Smooth muscle cell (in vitro differentiated cells): ENCODE data around the gene CYP3A5. TPM values are rescaled to one million over a fixed set of nuclear protein-coding genes. Genes with fewer than 3 reads are reported as not detected.
"Not testable (repeated sequence)": the region's sequence is repeated elsewhere in the genome, so short reads cannot be mapped to it uniquely, and the experiment has no call there.

ENCODE experiments used
- DNase-seq: peaks from one replicate; lab custom pipeline; 2025; ENCODE audit not compliant: unreplicated experiment; lab: John Stamatoyannopoulos, UW
- H2AFZ ChIP-seq: fragments of 200-600 bp; sonication (generic); 2 replicates; pipeline ENCODE4 v1.6.0; 2016; ENCODE audit warnings: antibody characterized with exemption, low read depth, mild to moderate bottlenecking
- H3F3A ChIP-seq: fragments of 200-600 bp; sonication (generic); 2 replicates; pipeline ENCODE4 v1.6.0; 2017; ENCODE audit warnings: antibody characterized with exemption, low read depth
- H3K27ac ChIP-seq: fragments of 200-600 bp; sonication (generic); 2 replicates; pipeline ENCODE4 v1.5.1; 2016; ENCODE audit warnings: low read depth, mild to moderate bottlenecking
- H3K27me3 ChIP-seq: fragments of 200-600 bp; sonication (generic); 2 replicates; pipeline ENCODE4 v1.6.1; 2016; ENCODE audit warnings: low read depth, mild to moderate bottlenecking
- H3K36me3 ChIP-seq: fragments of 200-600 bp; sonication (generic); 2 replicates; pipeline ENCODE4 v1.5.1; 2016; ENCODE audit warnings: low read depth
- H3K4me1 ChIP-seq: fragments of 200-600 bp; sonication (generic); 2 replicates; pipeline ENCODE4 v1.5.1; 2016; ENCODE audit warnings: low read depth
- H3K4me2 ChIP-seq: fragments of 200-600 bp; sonication (generic); 2 replicates; pipeline ENCODE4 v1.6.0; 2016; ENCODE audit warnings: mild to moderate bottlenecking
- H3K4me3 ChIP-seq: fragments of 200-600 bp; sonication (generic); 2 replicates; pipeline ENCODE4 v1.5.1; 2016; ENCODE audit warnings: mild to moderate bottlenecking
- H3K79me2 ChIP-seq: fragments of 200-600 bp; sonication (generic); 2 replicates; pipeline ENCODE4 v1.6.0; 2016; ENCODE audit warnings: low read depth, mild to moderate bottlenecking
- H3K9ac ChIP-seq: fragments of 200-600 bp; sonication (generic); 2 replicates; pipeline ENCODE4 v1.6.0; 2016; ENCODE audit warnings: low read depth
- H3K9me3 ChIP-seq: fragments of 200-600 bp; sonication (generic); replicated peaks from 2 replicates; pipeline ENCODE4 v1.5.1; 2016; ENCODE audit warnings: low read depth
- H4K20me1 ChIP-seq: fragments of 200-600 bp; sonication (generic); 2 replicates; pipeline ENCODE4 v1.6.0; 2016; ENCODE audit warnings: low read depth
- CTCF ChIP-seq: fragments of 200-600 bp; sonication (generic); IDR thresholded peaks from 2 replicates; pipeline ENCODE4 v1.5.1; 2017; ENCODE audit warnings: borderline replicate concordance, mild to moderate bottlenecking, antibody characterized with exemption; ENCODE audit not compliant: insufficient read depth, poor library complexity, severe bottlenecking
- WGBS: methylation state at CpG from one replicate; pipeline ENCODE4 v1.1.7; 2016; ENCODE audit warnings: low lambda C conversion rate; 5-methylcytosine and 5-hydroxymethylcytosine counted together
- polyA plus RNA-seq: library from polyadenylated mRNA; unstranded; fragments of >200 nt; fragmentation: Nextera tagmentation; extraction: Ambion mirVana; gene quantifications from 2 replicates; pipeline ENCODE4 v1.2.1, GENCODE V29; 2016
- total RNA-seq: library from RNA; depleted of rRNA; stranded (reverse); fragments of >200 nt; gene quantifications from 2 replicates; pipeline ENCODE4 v1.2.3, GENCODE V29; 2014

CYP3A5 gene
- total and polyA plus RNA-seq, 2 experiments from 2014 or later = 0.19 TPM; not detected in 1

- H2AFZ ChIP-seq = no peak overlapping the region
- no peak overlapping the region for H3K9ac ChIP-seq
- no peaks in the 10 kb centered on the region for H3K36me3 ChIP-seq
- no peak overlapping the region for H3K4me3 ChIP-seq
- 85% methylated on average over 1 of the region's 1 CpG for WGBS
- no peak for TF ChIP-seq CTCF
- no peak overlapping the region for H3K27ac ChIP-seq
- H3K27me3 ChIP-seq = no peaks in the 10 kb centered on the region
- H3K79me2 ChIP-seq = no peaks in the 10 kb centered on the region
- no peaks in the 10 kb centered on the region for H3F3A ChIP-seq
- DNase-seq = no peak
- H3K9me3 ChIP-seq = no peaks in the 10 kb centered on the region
- no peaks in the 10 kb centered on the region for H4K20me1 ChIP-seq
- H3K4me1 ChIP-seq = peaks cover 8% of the 10 kb centered on the region
- no peak overlapping the region for H3K4me2 ChIP-seq
Observed at GRCh38 chr7:99694912-99695304, 15.1 kb upstream of the CYP3A5 start.

DNA sequence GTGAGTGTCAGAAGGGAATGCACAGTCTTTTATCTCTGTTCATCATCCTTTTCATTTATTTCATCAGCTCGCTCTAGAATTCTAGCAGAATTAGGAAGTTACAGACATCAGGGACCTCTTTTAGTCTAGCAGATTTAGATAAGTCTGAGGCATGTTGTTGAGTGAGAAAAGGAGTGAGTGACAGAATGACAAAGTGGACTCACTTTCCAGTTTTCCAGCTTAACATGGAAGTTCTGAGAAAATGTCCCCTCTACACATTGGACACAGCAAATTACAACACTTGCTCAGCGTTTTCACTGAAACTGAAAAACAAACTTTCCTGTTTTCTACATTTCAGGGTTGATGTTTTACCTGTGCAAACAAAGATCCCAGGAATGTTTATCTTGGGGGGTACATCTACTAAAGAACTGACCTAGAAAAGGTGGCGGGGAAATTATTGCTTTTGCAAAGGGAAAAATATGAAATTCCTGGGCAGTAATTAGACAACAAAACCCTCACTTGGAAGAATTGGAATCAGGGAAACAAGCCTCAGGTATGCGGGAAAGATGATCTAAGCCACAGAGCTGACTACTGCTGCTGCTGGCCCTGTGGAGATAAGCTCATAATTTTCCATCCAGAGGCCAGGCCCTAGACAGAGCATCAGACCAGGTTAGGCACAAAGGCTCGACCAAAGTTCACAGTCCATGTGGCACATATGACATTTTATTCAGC is 14.6 kb upstream of the CYP3A5 start:
- Histone ChIP-seq H3K4me1 (peaks cover 8% of the 10 kb centered on the region), H3K79me2 (no peaks in the 10 kb centered on the region), H3K4me3 (no peak overlapping the region), H3K9me3 (no peaks in the 10 kb centered on the region), H2AFZ (no peak overlapping the region), H3K27me3 (no peaks in the 10 kb centered on the region), H3K9ac (no peak overlapping the region), H4K20me1 (no peaks in the 10 kb centered on the region), H3K4me2 (no peak overlapping the region), H3K36me3 (no peaks in the 10 kb centered on the region), H3F3A (no peaks in the 10 kb centered on the region), H3K27ac (no peak overlapping the region)
- no peak for TF ChIP-seq CTCF
- WGBS = 74% methylated on average over 5 of the region's 5 CpGs
- DNase-seq = no peak

DNA sequence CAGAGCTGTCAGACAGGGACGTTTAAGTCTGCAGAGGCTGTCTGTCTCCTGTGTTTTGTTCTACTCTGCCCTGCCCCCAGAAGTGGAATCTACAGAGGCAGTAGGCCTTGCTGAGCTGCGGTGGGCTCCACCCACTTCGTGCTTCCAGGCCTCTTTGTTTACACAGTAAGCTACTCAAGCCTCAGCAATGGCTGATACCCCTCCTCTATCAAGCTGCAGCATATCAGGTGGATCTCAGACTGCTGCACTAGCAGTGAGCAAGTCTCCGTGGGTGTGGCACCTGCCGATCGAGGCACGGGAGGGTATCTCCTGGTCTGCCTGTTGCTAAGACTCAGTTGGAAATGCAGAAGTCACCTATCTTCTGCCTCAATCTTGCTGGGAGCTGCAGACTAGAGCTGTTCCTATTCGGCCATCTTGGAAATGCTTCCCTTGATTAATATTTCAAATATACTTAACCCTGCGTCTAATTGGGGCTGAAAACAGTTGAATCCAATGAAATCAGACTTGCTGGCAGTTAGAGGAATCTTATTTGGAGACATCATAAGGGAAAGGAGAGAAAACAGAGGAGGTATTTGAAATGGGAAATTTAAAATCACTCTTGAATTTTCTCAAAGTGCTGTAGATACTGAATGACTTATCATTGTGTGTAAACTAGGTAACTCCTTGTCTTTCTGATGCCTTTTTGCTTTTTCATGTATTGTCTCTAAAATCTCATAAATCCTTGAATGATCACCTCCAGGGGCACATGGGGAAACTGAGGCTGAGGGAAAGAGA is 13.8 kb upstream of the CYP3A5 start:
- Histone ChIP-seq H3K27ac (no peak overlapping the region), H3K4me1 (peaks cover 8% of the 10 kb centered on the region), H3K4me2 (no peak overlapping the region), H3K36me3 (no peaks in the 10 kb centered on the region), H3K9me3 (no peaks in the 10 kb centered on the region), H2AFZ (peak overlapping the region; percentile 52), H3F3A (no peaks in the 10 kb centered on the region), H3K4me3 (no peak overlapping the region), H4K20me1 (no peaks in the 10 kb centered on the region), H3K79me2 (no peaks in the 10 kb centered on the region), H3K27me3 (no peaks in the 10 kb centered on the region), H3K9ac (no peak overlapping the region)
- 42% methylated on average over 9 of the region's 9 CpGs for WGBS
- TF ChIP-seq CTCF = no peak
- no peak for DNase-seq

GRCh38 chr7:99693100-99693426 is 13.3 kb upstream of the CYP3A5 start:
- H3K9ac ChIP-seq = no peak overlapping the region
- H3K4me1 ChIP-seq = peaks cover 8% of the 10 kb centered on the region
- peak overlapping the region; percentile 52 for H2AFZ ChIP-seq
- no peaks in the 10 kb centered on the region for H4K20me1 ChIP-seq
- WGBS = 48% methylated on average over 5 of the region's 5 CpGs
- no peak overlapping the region for H3K27ac ChIP-seq
- no peak overlapping the region for H3K4me2 ChIP-seq
- DNase-seq = no peak
- H3K36me3 ChIP-seq = no peaks in the 10 kb centered on the region
- no peaks in the 10 kb centered on the region for H3K9me3 ChIP-seq
- H3K4me3 ChIP-seq = no peak overlapping the region
- H3K79me2 ChIP-seq = no peaks in the 10 kb centered on the region
- no peak for TF ChIP-seq CTCF
- no peaks in the 10 kb centered on the region for H3F3A ChIP-seq
- no peaks in the 10 kb centered on the region for H3K27me3 ChIP-seq

DNA sequence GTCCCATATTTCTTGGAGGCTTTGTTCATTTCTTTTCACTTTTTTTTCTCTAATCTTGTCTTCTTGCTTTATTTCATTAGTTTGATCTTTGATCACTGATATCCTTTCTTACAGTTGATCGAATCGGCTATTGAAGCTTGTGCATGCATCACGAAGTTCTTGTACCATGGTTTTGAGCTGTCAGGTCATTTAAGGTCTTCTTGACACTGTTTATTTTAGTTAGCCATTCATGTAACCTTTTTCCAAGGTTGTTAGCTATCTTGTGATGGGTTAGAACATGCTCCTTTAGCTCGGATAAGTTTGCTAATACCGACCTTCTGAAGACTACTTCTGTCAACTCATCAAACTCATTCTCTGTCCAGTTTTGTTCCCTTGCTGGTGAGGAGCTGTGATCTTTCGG is 12.8 kb upstream of the CYP3A5 start:
- not testable (repeated sequence) for H4K20me1 ChIP-seq, H3K27me3 ChIP-seq, H3K4me2 ChIP-seq, H3K4me3 ChIP-seq, H3K27ac ChIP-seq, H3K9ac ChIP-seq, H3K36me3 ChIP-seq, H3K79me2 ChIP-seq, DNase-seq, H3K4me1 ChIP-seq, H3K9me3 ChIP-seq, H3F3A ChIP-seq, H2AFZ ChIP-seq
- WGBS = 93% methylated on average over 6 of the region's 6 CpGs
